NCI-H748 (cell line): ENCODE measurements around the gene LGALS9C.
"Not testable (repeated sequence)": the region's sequence is repeated elsewhere in the genome, so short reads cannot be mapped to it uniquely, and the experiment has no call there.

ENCODE experiments used
- DNase-seq: peaks from one replicate; lab custom pipeline; 2025; ENCODE audit not compliant: unreplicated experiment; lab: John Stamatoyannopoulos, UW

LGALS9C gene

DNA sequence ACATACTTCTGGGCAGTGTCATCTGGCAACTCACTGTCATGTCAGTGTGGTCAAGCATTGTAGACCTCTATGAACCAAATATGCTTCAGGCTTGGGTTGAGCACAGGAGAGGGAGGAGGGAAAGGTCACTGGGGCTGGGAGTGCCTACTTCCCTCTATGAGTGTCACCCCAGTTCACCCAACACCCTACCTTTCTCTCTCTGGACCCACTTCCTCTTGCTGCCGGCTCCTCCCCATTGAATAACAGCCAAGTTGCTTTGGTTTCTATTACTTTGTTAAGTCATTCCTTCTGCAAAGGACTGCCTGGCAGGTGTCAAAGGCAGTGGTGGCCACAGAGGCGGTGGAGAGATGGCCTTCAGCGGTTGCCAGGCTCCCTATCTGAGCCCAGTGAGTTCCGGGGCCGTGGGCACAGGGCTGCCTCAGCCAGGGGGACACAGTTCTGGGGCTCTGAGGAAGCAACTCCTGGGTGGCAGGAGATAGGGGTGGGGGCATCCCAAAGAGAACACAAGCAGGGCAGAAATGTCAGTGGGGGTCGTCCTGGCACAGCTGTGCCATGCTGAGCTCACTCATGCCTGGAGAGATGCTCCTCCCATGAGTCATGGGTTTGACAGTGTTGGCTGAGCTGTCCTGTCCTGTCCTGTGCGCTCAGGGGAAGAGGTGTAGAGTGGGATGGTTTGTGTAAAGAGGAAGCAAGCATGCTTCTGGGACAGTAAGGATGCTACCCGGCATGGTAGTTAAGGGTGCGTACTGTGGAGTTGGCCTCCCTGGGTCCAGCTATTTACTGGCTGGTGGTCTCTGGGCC lies at the start of gene LGALS9C:
Gene LGALS9C, plus strand, starts transcription at position 282 of the 801 bp plus-strand sequence. Its CDS starts 66 bp downstream, at position 348.
- not testable (repeated sequence) for DNase-seq

DNA sequence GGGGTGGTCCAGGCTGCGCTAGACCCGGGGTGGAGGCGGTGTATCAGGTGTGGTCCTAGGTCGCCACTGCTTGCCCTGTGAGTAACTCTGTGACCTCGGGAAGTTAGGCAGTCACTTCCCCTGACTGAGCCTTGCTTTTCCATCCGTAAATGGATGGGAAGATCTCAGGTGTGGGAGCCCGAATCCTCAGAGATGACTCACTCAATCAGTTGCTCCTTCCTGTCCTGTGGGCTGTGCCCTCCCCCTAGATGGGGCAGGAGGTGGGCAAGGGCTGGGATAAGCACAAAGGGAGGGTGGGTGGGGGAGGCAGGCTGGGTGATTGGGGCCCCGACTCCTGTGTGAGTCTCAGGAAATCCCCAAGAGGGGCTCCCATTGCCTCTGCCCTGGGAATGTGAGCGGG lies 44.4 kb upstream of the LGALS9C start:
- DNase-seq: not testable (repeated sequence)

DNA sequence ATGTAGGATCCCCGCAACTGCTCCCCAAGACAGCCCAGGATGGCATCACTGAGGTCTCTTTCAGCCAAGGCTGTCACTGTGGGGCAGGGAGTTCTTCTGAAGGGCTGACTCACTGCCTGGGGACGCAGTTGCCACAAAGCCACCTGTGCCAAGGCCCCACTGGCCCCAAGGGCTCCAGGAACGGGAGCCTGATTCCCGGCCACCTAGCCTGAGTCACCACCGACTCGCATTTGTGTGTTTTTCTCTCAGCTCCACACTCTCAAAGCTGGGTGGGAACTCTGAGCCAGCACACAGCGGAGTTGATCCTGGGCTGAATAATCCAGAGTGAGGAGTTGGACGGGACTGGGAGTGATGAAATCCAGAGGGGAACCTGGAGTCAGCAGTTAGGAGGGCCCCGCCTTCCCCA lies 37.1 kb upstream of the LGALS9C start:
- not testable (repeated sequence) for DNase-seq

DNA sequence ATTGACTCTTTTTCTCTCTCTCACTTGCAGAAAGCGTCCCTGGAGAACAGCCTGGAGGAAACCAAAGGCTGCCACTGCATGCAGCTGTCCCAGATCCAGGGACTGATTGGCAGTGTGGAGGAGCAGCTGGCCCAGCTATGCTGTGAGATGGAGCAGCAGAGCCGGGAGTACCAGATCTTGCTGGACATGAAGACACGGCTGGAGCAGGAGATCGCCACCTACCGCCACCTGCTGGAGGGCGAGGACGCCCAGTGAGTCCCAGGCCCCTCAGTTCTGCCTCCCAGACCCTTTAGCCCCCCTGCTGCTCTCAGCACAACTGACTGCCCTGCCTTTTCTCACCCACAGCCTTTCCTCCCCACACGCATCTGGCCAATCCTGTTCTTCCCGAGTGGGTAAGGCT lies 34.5 kb upstream of the LGALS9C start:
- not testable (repeated sequence) for DNase-seq

DNA sequence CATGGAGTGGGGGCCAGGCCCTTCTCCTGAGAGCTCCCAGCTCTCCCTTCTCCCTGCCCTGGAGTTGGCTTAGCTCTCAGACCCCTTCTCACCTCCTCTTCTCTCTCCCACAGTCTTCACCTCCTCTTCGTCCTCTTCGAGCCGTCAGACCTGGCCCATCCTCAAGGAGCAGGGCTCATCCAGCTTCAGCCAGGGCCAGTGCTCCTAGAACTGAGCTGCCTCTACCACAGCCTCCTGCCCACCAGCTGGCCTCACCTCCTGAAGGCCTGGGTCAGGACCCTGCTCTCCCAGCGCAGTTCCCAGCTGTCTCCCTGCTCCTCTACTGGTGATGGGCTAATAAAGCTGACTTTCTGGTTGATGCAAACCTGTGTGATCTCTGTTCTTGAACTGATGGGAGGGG lies 34.1 kb upstream of the LGALS9C start:
- not testable (repeated sequence) for DNase-seq

DNA sequence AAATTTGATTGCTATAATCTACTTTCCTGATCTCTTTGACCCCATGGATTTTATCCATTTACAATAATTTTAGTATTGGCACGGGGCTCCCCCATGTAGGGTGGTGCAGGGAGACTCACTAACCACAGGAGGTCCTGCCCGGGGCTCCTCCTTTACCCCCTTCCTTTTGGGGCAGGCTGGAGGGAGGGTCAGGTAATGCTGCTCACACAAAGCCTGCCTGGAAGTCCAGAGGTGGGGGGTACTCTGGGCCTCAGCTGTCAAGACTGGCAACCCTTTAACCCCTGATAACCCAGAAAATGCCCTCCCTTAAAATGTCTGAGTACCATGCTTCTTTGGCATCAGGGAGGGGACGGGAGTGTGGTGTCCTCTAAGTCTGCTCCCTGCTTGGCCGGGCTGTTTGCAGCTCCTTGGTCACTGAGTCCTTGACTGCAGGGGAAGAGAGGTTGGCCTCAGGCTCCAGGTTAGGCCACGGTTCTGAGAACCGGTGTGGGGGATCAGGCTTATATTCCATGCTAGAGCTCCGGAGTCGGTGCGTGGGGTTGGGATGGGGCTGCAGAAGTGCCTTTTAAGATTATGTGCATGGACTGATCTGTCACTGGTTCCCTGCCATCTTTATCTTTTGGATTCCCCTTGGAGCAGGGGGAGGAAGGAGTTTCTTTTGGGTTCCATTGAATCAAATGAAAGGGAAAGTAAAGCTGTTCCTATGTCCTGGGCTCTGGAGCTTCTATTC lies 28.9 kb upstream of the LGALS9C start:
- DNase-seq: not testable (repeated sequence)

DNA sequence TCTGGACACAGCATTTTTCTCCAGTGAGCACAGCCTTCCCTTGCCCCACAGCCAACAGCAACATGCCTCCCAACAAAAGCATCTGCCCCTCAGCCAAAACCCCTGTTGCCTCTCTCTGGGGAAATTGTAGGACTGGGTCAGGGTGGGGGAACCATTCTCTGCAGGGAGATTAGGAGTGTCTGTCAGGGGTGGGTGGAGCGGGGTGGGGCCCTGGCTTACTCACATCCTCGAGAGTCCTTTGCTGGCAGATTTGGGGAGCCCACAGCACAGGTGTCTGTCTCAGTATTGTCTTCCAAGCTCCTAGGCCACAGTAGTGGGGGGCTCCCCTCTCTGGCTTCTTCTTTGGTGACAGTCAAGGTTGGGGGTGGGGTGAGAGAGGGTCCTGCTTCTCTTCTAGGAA lies 28.3 kb upstream of the LGALS9C start:
- DNase-seq: not testable (repeated sequence)

DNA sequence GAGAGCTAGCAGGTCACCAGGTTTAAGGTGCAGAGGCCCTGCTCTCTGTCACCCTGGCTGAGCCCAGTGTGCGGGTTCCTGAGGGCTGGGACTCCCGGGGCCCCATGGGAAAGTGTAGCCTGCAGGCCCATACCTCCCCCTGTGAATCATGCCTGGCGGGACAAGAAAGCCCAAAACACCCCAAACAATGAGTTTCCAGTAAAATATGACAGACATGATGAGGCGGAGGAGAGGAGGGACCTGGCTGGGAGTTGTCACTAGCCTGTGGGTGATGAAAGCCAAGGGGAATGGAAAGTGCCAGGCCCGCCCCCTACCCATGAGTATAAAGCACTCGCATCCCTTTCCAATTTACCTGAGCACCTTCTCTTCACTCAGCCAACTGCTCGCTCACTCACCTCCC lies 26.8 kb upstream of the LGALS9C start:
- not testable (repeated sequence) for DNase-seq

DNA sequence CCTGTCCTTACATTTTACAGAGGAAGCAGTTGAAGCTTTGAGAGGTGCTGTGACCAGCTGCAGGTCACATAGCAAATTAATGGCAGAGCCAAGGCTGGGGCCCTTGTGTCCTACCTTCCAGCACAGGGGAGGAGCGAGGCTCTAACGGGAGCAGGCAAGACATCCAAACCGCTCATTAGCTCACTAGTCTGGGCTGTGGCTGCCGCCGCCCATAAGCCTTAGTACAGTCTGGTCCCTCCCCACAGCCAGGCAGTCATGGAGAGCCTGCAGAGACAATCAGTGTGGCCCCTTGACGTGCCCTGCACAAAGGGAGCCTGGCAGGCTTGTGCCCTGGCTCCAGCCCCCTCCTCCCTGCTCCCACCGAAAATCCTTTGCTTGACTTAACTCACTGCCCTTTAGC lies 25.6 kb upstream of the LGALS9C start:
- DNase-seq: not testable (repeated sequence)

DNA sequence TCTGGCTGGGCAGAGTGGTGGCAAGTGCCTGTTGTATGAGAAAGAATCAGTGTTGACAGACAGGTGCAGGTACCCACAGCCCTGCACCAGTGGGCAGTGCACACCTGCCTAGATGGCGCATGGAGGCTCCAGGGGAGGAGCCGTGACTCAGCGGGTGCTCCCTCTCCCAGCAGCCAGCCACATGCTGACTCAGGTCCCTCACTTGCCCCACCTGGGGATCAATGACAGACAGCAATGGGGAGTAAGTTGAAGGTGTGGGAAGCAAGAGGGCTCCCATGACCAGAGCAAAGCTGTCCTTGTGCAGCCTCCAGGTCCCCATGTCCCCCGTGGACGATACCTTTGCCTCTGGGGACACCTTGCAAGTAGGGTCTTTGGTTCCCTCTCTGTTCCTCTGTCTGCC lies 24.6 kb upstream of the LGALS9C start:
- DNase-seq: not testable (repeated sequence)

DNA sequence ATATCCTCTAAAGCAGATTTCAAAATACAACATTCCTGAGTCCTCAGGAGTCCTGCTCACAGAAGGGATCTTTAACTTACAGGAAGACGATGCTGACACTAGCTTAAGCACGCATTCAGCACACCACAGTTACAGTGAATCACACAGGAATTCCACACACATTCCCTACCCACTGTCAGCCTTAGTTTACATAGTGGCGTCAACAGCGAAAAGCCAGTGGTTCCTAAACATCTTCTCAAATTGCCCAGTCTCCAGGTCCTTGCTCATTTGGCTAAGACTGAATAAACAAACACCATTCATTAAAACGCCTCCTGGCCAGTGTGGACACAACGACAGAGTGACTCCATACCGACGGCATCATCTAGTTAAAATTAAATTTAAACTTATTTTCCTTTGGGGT lies 17.6 kb upstream of the LGALS9C start:
- DNase-seq: peak; percentile 41

DNA sequence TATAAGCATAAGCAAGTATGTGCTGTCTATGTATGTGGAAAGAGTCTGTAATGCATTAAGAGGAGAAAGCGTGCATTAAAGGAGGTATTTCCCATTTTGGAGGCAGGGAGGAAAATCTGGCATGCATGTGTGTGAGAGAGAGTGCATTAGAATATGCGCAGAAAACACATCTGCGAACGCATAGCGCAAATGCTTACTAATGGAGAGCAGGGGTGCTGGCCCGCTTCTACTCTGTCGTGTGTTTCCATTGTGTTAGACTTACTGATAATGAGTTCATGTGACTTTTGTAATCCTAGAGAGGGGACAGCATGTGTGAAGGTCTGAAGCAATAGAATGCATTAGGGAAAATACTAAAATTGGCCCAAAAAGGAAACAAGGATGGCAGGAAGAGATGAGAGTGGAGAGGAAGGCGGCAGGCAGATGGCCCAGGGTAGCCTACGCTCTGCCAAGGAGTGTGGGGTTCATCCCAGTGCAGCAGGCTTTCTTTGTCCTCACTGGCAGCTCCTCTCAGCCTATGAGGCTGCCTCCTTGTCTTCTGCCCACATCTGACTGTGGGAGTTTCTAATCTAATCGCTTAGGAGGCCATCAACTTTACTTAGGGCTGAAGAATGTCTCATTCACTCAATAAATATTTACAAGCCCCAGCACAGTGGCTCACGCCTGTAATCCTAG lies 12.6 kb upstream of the LGALS9C start:
- DNase-seq: not testable (repeated sequence)

DNA sequence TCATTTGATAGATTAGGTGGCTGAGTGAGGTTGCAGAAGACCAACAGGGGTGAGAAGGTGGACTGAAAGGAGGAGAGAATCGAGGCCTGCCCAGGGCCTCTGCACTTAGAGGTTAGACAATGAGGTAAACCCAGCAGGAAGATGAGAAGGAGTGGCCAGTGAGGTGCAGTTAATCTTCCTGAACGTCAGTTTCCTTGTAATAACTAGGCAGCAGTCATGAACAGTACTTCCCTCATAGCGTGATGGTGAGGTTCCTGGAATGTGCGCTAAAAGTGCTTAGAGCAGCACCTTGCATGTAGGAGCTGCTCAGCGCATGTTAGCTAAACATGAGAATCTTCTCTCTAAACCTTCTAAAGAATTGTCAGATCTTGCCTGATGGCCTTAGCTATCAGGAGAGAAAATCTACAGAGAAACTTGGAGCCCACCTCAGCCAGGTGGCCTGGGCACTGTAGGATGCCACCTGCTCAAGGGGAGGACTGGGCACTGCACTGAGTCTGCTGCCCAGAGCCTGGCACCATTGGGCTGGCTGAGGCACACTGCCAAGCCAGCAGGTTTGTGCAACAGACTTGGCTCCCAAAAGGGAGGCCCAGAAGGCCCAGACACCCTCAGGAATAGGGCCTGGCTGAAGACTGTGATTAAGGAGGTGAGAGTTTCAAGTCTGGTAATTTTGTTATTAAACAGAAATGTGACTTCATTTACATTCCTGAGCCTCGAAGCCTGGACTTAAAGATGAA lies 10.2 kb upstream of the LGALS9C start:
- not testable (repeated sequence) for DNase-seq

DNA sequence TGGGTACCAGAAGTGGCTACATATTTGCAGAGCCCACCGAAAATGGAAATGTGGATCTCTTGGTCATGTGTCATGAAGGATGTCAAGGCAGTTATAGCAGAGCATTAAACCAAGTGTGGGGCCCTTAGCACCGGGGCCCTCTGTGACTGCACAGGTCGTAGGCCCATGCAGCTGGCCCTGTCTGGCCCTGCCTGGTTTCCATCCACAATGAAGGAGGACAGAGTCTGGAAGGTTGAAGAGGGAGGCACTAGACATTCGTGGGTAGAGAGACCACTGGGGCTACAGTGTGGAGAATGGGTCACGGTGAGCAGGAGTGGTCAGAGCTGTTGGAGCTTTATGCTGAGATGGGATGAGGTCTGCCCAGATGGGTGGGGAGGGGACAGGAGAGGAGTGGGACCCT lies 9.6 kb upstream of the LGALS9C start:
- DNase-seq: not testable (repeated sequence)

DNA sequence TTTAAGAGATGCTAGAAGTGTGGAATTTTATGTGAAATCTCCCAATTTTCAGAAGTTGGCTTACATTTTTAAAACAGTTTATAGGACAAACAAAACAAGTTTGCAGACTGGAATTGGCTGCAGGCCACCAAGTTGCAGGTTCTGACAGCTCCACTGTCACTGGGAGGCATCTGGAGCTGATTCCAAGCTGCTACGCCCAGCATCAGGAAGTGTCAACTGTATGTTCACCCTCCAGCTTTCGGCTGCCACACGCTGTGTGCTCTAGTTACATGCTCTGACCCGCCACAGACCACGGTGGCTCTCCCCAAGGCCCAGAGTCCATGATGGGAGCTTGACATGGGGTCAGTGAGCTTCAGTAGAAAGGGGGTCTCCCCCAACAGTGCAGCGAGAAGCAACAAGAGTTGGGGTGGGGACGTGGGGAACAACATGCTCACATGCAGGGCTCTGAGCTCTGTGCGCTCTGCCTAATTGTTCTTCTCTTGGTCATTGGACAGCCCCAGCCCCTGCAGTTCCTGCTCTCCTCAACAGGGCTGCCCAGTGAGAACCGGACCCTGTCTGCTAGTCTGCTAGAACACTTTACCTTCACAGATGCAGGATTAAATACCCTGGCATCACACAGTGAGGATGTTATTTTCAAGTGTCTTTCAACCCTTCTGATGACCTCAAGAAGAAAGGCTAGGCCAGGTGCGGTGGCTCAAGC lies 8.0 kb upstream of the LGALS9C start:
- not testable (repeated sequence) for DNase-seq

DNA sequence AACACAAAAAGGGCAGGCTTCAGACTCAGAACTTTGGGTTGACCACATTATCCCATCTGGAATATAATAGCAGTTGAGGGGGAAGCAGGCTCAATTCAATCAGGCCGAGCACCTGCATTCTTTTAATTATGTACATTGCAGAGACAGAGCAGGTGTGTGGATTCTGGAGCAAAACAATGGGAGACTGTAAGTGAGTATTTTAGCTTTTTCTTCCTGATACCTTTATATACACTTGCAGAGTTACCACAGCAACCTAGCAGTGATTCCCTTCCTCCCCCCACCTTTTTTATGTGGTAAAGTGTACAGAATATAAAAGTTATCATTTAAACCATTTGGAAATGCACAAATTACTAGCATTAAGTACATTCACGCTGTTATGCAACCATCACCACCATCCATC lies 6.8 kb upstream of the LGALS9C start:
- not testable (repeated sequence) for DNase-seq

DNA sequence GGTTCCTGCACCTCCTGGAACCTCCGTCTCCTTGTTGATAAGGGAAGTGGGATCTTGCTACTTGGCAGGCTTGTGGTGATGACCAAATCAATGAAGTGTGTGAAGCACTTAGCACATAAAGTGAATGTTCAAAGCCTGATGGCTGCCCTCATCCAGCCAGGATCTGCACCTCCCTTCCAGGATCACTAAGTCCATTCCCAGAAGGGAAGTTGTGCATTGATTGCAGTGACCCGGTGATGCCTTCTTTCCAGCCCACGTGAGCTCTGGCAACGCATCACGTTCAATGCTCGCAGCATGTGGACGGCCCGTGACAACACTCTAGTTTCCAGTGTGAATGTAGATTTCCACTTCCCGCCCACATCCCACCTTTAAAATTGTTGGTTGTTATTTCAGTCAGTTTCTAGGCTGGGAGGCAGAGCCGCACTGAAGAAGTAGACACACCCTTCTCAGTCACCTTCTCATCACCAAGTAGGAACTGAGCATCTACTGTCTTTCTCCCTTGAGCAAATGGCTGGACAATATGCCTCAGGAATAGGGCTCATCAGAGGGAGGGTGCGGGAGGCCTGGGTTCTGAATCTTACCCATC lies 6.2 kb upstream of the LGALS9C start:
- not testable (repeated sequence) for DNase-seq

DNA sequence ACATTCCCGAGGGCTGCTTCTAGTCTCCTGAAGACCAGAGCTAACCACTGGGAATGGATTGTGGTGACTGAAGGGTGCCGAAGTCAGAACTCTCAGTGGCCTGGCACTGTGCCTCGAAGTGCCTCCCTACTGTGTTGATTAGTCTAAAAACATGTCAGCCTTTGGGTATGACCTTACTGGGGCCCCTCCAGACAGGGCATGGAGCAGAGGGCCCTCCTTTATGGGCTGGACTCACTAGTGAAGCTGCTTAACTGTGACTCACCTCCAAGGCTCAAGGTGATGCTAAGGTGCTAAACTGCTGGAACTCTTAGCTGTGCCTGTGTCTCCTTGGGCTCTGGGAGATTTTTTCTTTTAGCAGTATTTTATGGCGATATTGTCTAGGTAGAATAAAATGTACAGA lies 2.6 kb upstream of the LGALS9C start:
- not testable (repeated sequence) for DNase-seq

DNA sequence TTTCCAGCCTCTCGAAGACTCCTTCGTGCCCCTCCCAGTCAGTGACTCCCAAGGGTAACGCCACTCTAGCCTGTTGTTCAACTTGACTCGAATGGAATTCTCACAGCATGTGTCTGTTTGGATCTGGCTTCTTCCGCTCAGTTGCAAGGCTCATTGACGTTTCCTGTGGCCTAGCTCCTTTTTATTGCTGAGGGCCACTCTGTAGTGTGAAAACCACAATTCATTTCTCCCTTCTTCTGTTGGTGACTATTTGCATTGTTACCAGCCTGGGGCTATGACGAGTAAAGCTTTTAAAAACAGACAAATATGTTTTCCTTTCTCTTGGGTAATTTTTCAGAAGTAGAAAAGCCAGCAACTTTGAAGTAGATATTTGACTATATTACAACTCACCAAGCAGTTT lies 1.8 kb upstream of the LGALS9C start:
- DNase-seq: not testable (repeated sequence)

DNA sequence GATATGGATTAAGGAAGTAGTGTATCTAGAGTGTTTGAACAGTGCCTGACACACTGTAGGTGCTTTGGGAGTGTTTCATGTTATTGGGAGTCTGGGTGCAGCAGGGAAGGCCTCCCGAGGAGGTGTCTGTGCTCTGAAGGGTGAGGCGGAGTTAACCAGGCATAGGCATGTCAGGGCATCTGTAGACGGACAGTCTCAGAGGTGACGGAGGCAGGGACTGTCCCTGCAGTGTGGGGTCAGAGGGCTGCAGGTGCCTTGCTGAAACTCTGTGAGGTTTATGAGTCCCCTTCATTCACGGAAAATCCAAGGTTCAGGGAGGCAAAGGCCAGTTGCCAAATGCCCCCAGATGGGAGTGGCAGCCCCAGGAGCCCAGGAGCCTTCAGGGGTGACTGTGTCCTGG lies 778 bp downstream of the LGALS9C start:
- not testable (repeated sequence) for DNase-seq
